NCI-H2029 treated with DMSO at 0.1 percent for 48 hours (cell line): Measurements from ENCODE around the gene ZNF300.
"Not testable (repeated sequence)": the region's sequence is repeated elsewhere in the genome, so short reads cannot be mapped to it uniquely, and the experiment has no call there.

Experiments
- DNase-seq: peaks from one replicate; lab custom pipeline; 2025; lab: John Stamatoyannopoulos, UW

The ZNF300 gene

DNA sequence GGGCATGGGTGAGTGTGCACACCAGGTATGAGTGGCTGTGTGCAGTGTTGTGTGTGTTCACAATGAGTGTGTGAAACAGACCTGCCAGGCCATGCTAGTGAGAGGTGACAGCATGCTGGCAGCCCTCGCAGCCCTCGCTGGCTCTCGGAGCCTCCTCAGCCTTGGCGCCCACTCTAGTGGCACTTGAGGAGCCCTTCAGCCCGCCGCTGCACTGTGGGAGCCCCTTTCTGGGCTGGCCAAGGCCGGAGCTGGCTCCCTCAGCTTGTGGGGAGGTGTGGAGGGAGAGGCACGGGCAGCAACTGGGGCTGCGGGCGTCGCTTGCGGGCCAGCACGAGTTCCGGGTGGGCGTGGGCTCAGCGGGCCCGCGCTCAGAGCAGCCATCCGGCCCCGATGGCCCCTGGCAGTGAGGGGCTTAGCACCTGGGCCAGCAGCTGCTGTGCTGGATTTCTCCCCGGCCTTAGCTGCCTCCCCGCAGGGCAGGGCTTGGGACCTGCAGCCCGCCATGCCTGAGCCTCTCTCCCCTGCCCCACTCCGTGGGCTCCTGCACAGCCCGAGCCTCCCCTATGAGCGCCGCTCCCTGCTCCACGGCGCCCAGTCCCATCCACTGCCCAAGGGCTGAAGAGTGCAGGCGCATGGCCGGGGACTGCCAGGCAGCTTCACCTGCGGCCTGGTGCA, 59.5 kb downstream of the ZNF300 start:
- not testable (repeated sequence) for DNase-seq
